Colonic mucosa (tissue), 4 donors: ENCODE measurements around the gene ANKRD49. TPM values are rescaled to one million over a fixed set of nuclear protein-coding genes. Genes with fewer than 3 reads are reported as not detected.

Source experiments
- DNase-seq: peaks from one replicate; pipeline ENCODE4 v3.0.0-alpha.2; 2020
- H3K27ac ChIP-seq: fragments of 200-600 bp; one replicate; pipeline ENCODE4 v1.8.0; 2021
- H3K27me3 ChIP-seq: fragments of 200-600 bp; one replicate; pipeline ENCODE4 v1.8.0; 2021
- H3K36me3 ChIP-seq: fragments of 200-600 bp; one replicate; pipeline ENCODE4 v1.8.0; 2021
- H3K4me1 ChIP-seq: fragments of 200-600 bp; one replicate; pipeline ENCODE4 v1.8.0; 2021; ENCODE audit warnings: mild to moderate bottlenecking
- H3K4me3 ChIP-seq: fragments of 200-600 bp; one replicate; pipeline ENCODE4 v1.8.0; 2021
- H3K9ac ChIP-seq, 2 donors: one replicate each; pipeline ENCODE4 v1.7.0; 2013; ENCODE audit warnings: control low read depth in 2 of 2, low read depth in 2 of 2, low read length in 2 of 2
- H3K9me3 ChIP-seq: fragments of 200-600 bp; one replicate; pipeline ENCODE4 v1.8.0; 2021
- CTCF ChIP-seq: fragments of 200-600 bp; IDR thresholded peaks from one replicate; pipeline ENCODE4 v1.8.0; 2022; ENCODE audit warnings: antibody characterized with exemption, mild to moderate bottlenecking
- intact Hi-C: fragments of 100-400 bp; cut with DNase I; formaldehyde crosslinking; loops from one replicate; pipeline ENCODE4 v1.14.1; 2022
- total RNA-seq, 2 donors: library from RNA; stranded (reverse); fragmentation: NEBNext Ultra II Directional in 1 of 2; extraction: Animal tissue kit (Norgen Biotek cat#: 25700) in 1 of 2; gene quantifications; one replicate each; pipeline ENCODE4 v1.2.1, GENCODE V29; 2021
- donor health status: healthy.
- donor health status: DM: no; HTN: no; CAD: no.
- donor health status: DM: no; HTN: no; CAD: no.

The ANKRD49 gene
- total RNA-seq, 2 donors from 2014 or later = 10.7 to 14.6 TPM

GRCh38 chr11:94459576-94459975 is 34.2 kb upstream of the ANKRD49 start:
- TF ChIP-seq CTCF = no peak
- no peak for DNase-seq

GRCh38 chr11:94469416-94469815 is 24.4 kb upstream of the ANKRD49 start:
- H3K27ac ChIP-seq = no peak overlapping the region
- no peaks in the 10 kb centered on the region for H3K36me3 ChIP-seq
- no peak overlapping the region for H3K9ac ChIP-seq
- intact Hi-C loops = no loop called here
- no peaks in the 10 kb centered on the region for H3K9me3 ChIP-seq
- H3K4me1 ChIP-seq = no peaks in the 10 kb centered on the region
- H3K4me3 ChIP-seq = no peak overlapping the region
- TF ChIP-seq CTCF = no peak
- H3K27me3 ChIP-seq = no peaks in the 10 kb centered on the region
- no peak for DNase-seq

More at GRCh38 chr11:94459576-94459975, 34.2 kb upstream of the ANKRD49 start:
- Histone ChIP-seq H3K27me3 (no peaks in the 10 kb centered on the region), H3K4me3 (no peak overlapping the region), H3K36me3 (peaks cover 5% of the 10 kb centered on the region), H3K27ac (no peak overlapping the region), H3K9ac (no peak overlapping the region), H3K4me1 (no peaks in the 10 kb centered on the region), H3K9me3 (no peaks in the 10 kb centered on the region)
- intact Hi-C loops = no loop called here

GRCh38 chr11:94472916-94473799 is 20.6 kb upstream of the ANKRD49 start:
- Histone ChIP-seq H3K9me3 (no peaks in the 10 kb centered on the region), H3K27ac (no peak overlapping the region), H3K4me1 (no peaks in the 10 kb centered on the region), H3K9ac (no peak overlapping the region), H3K36me3 (no peaks in the 10 kb centered on the region), H3K27me3 (no peaks in the 10 kb centered on the region), H3K4me3 (no peak overlapping the region)
- DNase-seq = no peak
- intact Hi-C loops = no loop called here
- no peak for TF ChIP-seq CTCF

GRCh38 chr11:94477624-94478023 is 16.2 kb upstream of the ANKRD49 start:
- Histone ChIP-seq H3K9ac (no peak overlapping the region), H3K36me3 (no peaks in the 10 kb centered on the region), H3K9me3 (no peaks in the 10 kb centered on the region), H3K27me3 (no peaks in the 10 kb centered on the region), H3K27ac (no peak overlapping the region), H3K4me3 (no peak overlapping the region), H3K4me1 (no peaks in the 10 kb centered on the region)
- no peak for DNase-seq
- no peak for TF ChIP-seq CTCF
- intact Hi-C loops = no loop called here

- intact Hi-C loops = no loop called here
- Histone ChIP-seq H3K36me3 (no peaks in the 10 kb centered on the region), H3K9me3 (no peaks in the 10 kb centered on the region)
These were observed 12.4 kb upstream of the ANKRD49 start for GRCh38 chr11:94481342-94481741.

More at GRCh38 chr11:94481342-94481741, 12.4 kb upstream of the ANKRD49 start:
- Histone ChIP-seq H3K4me3 (no peak overlapping the region), H3K27ac (no peak overlapping the region), H3K9ac (no peak overlapping the region), H3K27me3 (no peaks in the 10 kb centered on the region), H3K4me1 (no peaks in the 10 kb centered on the region)
- DNase-seq = no peak
- TF ChIP-seq CTCF = no peak
